NB4 (cell line): ENCODE results near the gene TMEM44.

Experiments
- TF ChIP-seq, protein P1 (sequence below): IDR thresholded peaks from one replicate; pipeline ENCODE4 v1.5.1; 2012; ENCODE audit warnings: low read depth, low read length
- TF ChIP-seq, protein P2 (sequence below): IDR thresholded peaks from 2 replicates; pipeline ENCODE4 v1.6.1; 2011; ENCODE audit warnings: low read depth, low read length

DNA sequence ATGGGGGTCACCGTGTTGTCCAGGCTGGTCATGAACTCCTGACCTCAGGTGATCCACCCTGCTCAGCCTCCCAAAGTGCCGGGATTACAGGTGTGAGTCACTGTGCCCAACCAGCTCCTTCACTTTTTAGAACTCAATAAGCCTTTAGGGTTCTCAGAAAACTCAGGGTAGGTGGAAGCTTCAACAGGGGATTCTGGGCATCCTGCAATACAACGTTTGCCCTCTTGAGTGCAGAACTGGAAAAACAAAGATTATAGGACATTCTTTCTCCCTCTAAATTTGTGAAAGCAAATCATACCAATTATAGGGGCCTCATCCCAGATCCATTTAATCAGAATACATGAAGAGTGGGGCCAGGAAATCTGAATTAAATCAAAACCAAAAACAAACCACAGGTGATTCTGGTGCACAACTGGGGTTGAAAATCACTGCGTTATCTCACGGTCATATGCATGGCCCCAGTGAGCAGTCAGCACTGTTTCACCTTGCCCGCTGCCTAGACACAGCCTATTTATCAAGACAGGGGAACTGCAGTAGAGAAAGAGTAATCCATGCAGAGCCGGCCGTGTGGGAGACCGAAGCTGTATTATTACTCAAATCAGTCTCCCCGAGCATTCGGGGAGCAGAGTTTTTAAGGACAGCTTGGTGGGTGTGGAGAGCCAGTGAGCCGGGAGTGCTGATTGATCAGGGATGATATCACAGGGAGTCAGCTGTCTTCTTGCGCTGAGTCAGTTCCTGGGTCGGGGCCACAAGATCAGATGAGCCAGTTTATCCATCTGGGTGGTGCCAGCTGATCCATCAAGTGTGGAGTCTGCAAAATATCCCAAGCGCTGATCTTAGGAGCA is 58.4 kb downstream of the TMEM44 start:
- TF ChIP-seq, protein P1, sequence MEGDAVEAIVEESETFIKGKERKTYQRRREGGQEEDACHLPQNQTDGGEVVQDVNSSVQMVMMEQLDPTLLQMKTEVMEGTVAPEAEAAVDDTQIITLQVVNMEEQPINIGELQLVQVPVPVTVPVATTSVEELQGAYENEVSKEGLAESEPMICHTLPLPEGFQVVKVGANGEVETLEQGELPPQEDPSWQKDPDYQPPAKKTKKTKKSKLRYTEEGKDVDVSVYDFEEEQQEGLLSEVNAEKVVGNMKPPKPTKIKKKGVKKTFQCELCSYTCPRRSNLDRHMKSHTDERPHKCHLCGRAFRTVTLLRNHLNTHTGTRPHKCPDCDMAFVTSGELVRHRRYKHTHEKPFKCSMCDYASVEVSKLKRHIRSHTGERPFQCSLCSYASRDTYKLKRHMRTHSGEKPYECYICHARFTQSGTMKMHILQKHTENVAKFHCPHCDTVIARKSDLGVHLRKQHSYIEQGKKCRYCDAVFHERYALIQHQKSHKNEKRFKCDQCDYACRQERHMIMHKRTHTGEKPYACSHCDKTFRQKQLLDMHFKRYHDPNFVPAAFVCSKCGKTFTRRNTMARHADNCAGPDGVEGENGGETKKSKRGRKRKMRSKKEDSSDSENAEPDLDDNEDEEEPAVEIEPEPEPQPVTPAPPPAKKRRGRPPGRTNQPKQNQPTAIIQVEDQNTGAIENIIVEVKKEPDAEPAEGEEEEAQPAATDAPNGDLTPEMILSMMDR: no peak
- TF ChIP-seq, protein P2, sequence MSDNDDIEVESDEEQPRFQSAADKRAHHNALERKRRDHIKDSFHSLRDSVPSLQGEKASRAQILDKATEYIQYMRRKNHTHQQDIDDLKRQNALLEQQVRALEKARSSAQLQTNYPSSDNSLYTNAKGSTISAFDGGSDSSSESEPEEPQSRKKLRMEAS: no peak
